ENCODE results near the gene CCDC134.

CCDC134 gene

GRCh38 chr22:41772645-41773044 lies 27.8 kb upstream of the CCDC134 start:
- no peaks in the 10 kb centered on the region for H3K79me2 ChIP-seq (ENCODE audit: insufficient read depth, low read length)
- H3K36me3 ChIP-seq (ENCODE audit: insufficient read depth, low read length): no peaks in the 10 kb centered on the region
- no peak overlapping the region for H2AFZ ChIP-seq (ENCODE audit: low read length)
- H3K4me2 ChIP-seq (ENCODE audit: low read length): no peak overlapping the region
- H3F3A ChIP-seq (ENCODE audit: insufficient read depth, low read length): no peaks in the 10 kb centered on the region
- H4K20me1 ChIP-seq (ENCODE audit: insufficient read depth, low read length): no peaks in the 10 kb centered on the region
- TF ChIP-seq, protein P1, sequence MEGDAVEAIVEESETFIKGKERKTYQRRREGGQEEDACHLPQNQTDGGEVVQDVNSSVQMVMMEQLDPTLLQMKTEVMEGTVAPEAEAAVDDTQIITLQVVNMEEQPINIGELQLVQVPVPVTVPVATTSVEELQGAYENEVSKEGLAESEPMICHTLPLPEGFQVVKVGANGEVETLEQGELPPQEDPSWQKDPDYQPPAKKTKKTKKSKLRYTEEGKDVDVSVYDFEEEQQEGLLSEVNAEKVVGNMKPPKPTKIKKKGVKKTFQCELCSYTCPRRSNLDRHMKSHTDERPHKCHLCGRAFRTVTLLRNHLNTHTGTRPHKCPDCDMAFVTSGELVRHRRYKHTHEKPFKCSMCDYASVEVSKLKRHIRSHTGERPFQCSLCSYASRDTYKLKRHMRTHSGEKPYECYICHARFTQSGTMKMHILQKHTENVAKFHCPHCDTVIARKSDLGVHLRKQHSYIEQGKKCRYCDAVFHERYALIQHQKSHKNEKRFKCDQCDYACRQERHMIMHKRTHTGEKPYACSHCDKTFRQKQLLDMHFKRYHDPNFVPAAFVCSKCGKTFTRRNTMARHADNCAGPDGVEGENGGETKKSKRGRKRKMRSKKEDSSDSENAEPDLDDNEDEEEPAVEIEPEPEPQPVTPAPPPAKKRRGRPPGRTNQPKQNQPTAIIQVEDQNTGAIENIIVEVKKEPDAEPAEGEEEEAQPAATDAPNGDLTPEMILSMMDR (IDR thresholded peaks at IDR 0.05; ENCODE audit: low read length): no peak
- no peak for TF ChIP-seq EZH2 (IDR thresholded peaks at IDR 0.05; ENCODE audit: borderline replicate concordance, low read length)
- H3K27me3 ChIP-seq (ENCODE audit: insufficient read depth, low read length): peaks cover 3% of the 10 kb centered on the region; the same call in 1 of the 2 replicates
- no peaks in the 10 kb centered on the region for H3K9me2 ChIP-seq (ENCODE audit: low read depth, low read length)
- no peaks in the 10 kb centered on the region for H3K9me3 ChIP-seq (ENCODE audit: low read length)
- H3K9ac ChIP-seq (ENCODE audit: low read length): no peak overlapping the region
- H3K27ac ChIP-seq (ENCODE audit: low read depth, low read length, poor library complexity, severe bottlenecking): no peak overlapping the region
- no peak overlapping the region for H3K4me3 ChIP-seq (ENCODE audit: low read depth, low read length, poor library complexity, severe bottlenecking)
- H3K4me1 ChIP-seq (ENCODE audit: insufficient read depth, low read length, severe bottlenecking): no peaks in the 10 kb centered on the region

DNA sequence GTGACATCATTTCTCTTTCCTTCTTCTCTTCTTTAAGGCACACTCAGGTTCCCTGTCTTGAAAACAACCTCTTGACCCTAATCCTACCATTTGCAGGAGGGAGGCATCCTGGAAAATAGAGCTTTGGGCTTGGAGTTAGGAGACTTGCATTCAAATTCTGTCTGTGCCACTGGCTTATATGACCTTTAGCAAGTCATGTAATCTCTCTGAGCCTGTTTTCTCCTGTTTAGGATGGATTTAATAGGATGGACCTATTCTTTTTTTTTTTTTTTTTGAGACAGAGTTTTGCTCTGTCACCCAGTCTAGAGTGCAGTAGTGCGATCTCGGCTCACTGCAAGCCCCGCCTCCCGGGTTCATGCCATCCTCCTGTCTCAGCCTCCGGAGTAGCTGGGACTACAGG lies 25.1 kb upstream of the CCDC134 start:
- Histone ChIP-seq H3K36me3 (ENCODE audit: insufficient read depth, low read length) (no peaks in the 10 kb centered on the region), H2AFZ (ENCODE audit: low read length) (no peak overlapping the region), H4K20me1 (ENCODE audit: insufficient read depth, low read length) (no peaks in the 10 kb centered on the region), H3K4me2 (ENCODE audit: low read length) (no peak overlapping the region), H3K4me3 (ENCODE audit: low read depth, low read length, poor library complexity, severe bottlenecking) (no peak overlapping the region), H3K9me2 (ENCODE audit: low read depth, low read length) (no peaks in the 10 kb centered on the region), H3K9ac (ENCODE audit: low read length) (no peak overlapping the region), H3K27ac (ENCODE audit: low read depth, low read length, poor library complexity, severe bottlenecking) (no peak overlapping the region), H3K27me3 (ENCODE audit: insufficient read depth, low read length) (peaks cover 3% of the 10 kb centered on the region; the same call in 1 of the 2 replicates), H3K9me3 (ENCODE audit: low read length) (no peaks in the 10 kb centered on the region), H3F3A (ENCODE audit: insufficient read depth, low read length) (no peaks in the 10 kb centered on the region), H3K79me2 (ENCODE audit: insufficient read depth, low read length) (no peaks in the 10 kb centered on the region), H3K4me1 (ENCODE audit: insufficient read depth, low read length, severe bottlenecking) (no peaks in the 10 kb centered on the region)
- TF ChIP-seq EZH2 (IDR thresholded peaks at IDR 0.05; ENCODE audit: borderline replicate concordance, low read length): no peak
- TF ChIP-seq, protein P1 (IDR thresholded peaks at IDR 0.05; ENCODE audit: low read length): no peak

- Histone ChIP-seq H3K79me2 (ENCODE audit: insufficient read depth, low read length) (no peaks in the 10 kb centered on the region), H3K4me2 (ENCODE audit: low read length) (no peak overlapping the region), H3F3A (ENCODE audit: insufficient read depth, low read length) (no peaks in the 10 kb centered on the region), H3K36me3 (ENCODE audit: insufficient read depth, low read length) (no peaks in the 10 kb centered on the region), H4K20me1 (ENCODE audit: insufficient read depth, low read length) (no peaks in the 10 kb centered on the region), H3K9ac (ENCODE audit: low read length) (no peak overlapping the region), H2AFZ (ENCODE audit: low read length) (no peak overlapping the region), H3K4me3 (ENCODE audit: low read depth, low read length, poor library complexity, severe bottlenecking) (no peak overlapping the region), H3K27ac (ENCODE audit: low read depth, low read length, poor library complexity, severe bottlenecking) (no peak overlapping the region), H3K9me2 (ENCODE audit: low read depth, low read length) (no peaks in the 10 kb centered on the region), H3K4me1 (ENCODE audit: insufficient read depth, low read length, severe bottlenecking) (peaks cover 2% of the 10 kb centered on the region), H3K27me3 (ENCODE audit: insufficient read depth, low read length) (no peaks in the 10 kb centered on the region; the same call in 1 of the 2 replicates), H3K9me3 (ENCODE audit: low read length) (no peaks in the 10 kb centered on the region)
- no peak for TF ChIP-seq EZH2 (IDR thresholded peaks at IDR 0.05; ENCODE audit: borderline replicate concordance, low read length)
- TF ChIP-seq, protein P1 (IDR thresholded peaks at IDR 0.05; ENCODE audit: low read length): no peak
Measured at GRCh38 chr22:41775976-41776375, 24.5 kb upstream of the CCDC134 start.
